HG03175 (cell line): ENCODE results near the gene RXRB.

Source experiments
- ATAC-seq: cut with Tn5 transposase; IDR thresholded peaks from one replicate; pipeline ENCODE4 v1.9.1; 2021; ENCODE audit warnings: mild to moderate bottlenecking, moderate library complexity; ENCODE audit not compliant: unreplicated experiment

Gene RXRB

DNA sequence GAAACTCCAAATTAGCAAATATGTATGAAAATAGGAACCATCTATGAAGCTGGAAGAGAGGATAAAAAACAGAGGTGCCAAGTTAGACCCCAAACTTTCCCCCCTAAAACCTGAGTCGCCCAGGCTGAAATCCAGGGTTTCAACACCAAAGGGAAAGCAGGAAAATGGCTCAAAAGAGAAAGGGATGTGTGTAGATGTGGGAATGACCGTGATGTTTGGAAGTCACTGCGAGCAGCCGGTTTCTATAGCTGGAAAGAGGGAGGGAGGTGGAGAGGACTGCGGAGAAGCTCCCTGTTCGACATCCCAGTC is 12.3 kb upstream of the RXRB start:
- no peak for ATAC-seq

- no peak for ATAC-seq
Observed at GRCh38 chr6:33211666-33212422, 11.4 kb upstream of the RXRB start.

GRCh38 chr6:33211136-33211535 is 10.7 kb upstream of the RXRB start:
- ATAC-seq: no peak

GRCh38 chr6:33209856-33210255 is 9.4 kb upstream of the RXRB start:
- no peak for ATAC-seq

GRCh38 chr6:33208091-33208967 is 7.9 kb upstream of the RXRB start, which contains the start of gene RING1:
Gene RING1, plus strand, starts transcription at chr6:33208500. Its CDS starts 323 bp downstream, at chr6:33208823.
- ATAC-seq: no peak

- ATAC-seq: no peak
Observed at GRCh38 chr6:33207552-33208090, 7.2 kb upstream of the RXRB start.

DNA sequence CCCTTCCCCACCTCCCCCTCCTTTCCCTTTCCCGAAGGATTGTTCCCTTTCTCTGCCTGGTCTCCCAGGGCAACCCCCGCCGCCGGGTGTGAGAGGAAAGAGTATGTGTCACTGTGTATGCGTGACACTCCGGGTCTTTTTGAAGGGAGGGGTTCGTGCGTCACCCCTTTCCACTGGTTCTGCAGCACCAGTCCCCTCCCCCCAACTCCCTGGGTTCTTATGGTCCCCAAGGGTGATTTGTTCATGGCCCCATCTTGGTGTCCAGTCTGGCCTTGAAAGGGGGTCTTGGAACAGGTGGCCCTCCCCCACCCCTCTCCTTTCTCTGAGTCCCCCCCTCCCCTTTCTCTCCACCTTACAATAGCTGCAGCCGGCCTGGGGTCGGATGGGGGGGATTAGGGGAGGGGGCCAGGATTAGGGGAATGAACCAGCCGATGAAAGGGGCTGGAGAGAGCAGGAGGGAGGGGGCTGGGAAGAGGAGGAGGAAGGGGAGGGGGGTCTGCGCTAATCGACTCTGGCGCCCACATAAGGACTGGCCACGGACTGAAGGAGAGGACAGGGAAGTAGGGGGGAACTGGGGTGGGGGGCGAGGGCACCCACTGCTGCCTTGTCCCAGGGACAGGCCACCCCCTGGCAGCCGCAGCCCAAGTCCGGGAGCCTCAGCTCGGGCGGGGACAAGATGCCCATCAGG is 6.5 kb upstream of the RXRB start:
- no peak for ATAC-seq

DNA sequence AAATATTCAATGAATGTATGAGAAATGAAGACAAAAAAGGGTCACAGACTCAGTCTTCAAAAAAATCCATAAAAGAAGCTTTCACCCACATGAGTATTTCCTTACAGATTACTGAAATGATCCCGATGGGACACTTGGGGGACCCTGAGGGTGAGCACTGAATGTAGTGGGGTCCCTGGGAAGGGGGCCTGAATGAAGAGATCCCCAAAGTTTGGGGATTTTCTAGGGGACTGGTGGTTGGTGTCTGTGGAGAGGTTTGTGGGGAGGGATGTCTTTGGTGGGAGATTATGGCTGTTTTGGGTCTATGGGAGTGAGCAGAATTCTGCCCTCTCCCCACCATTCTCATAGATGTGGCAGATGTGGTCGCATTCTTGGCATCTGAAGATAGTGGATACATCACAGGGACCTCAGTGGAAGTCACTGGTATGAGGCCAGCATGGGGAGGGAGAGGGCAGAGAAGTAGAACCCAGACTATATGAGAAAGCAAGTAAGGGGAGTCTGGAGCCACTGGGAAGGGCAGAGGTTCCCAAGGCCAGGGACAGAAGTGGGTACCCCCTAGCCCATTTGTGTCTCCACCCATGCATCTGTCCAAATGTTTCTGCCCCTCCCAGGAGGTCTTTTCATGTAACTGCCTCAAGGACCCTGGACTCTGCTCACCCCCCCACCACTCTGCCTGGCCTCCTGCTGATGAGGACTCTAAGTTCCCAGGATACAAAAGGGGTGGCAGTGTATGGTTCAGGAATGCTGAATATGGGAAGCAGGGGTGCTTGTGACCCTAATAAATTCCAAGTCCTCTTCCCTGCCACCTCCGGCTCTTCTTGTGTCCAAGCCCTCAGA is 5.8 kb upstream of the RXRB start:
- ATAC-seq: no peak

GRCh38 chr6:33205191-33206026 is 4.9 kb upstream of the RXRB start:
- ATAC-seq: no peak

- peak; percentile 58 for ATAC-seq
Observed at GRCh38 chr6:33204415-33205190, 4.1 kb upstream of the RXRB start, which contains the start of gene HSD17B8. Gene HSD17B8, plus strand, starts transcription at chr6:33204655. Its CDS starts 14 bp downstream, at chr6:33204669.

DNA sequence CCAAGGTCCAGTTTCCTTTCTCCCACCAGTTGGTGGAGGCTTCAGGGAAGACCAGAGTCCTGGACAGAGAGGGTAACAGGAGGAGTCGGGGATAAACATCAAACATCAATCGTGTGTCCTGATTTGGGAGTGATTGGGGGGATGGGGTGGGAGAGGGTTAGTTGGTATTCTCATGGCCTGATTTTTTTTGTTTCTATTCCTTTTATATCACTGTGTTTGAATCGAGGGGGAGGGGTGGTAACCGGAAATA is 3.6 kb upstream of the RXRB start:
- ATAC-seq: no peak

DNA sequence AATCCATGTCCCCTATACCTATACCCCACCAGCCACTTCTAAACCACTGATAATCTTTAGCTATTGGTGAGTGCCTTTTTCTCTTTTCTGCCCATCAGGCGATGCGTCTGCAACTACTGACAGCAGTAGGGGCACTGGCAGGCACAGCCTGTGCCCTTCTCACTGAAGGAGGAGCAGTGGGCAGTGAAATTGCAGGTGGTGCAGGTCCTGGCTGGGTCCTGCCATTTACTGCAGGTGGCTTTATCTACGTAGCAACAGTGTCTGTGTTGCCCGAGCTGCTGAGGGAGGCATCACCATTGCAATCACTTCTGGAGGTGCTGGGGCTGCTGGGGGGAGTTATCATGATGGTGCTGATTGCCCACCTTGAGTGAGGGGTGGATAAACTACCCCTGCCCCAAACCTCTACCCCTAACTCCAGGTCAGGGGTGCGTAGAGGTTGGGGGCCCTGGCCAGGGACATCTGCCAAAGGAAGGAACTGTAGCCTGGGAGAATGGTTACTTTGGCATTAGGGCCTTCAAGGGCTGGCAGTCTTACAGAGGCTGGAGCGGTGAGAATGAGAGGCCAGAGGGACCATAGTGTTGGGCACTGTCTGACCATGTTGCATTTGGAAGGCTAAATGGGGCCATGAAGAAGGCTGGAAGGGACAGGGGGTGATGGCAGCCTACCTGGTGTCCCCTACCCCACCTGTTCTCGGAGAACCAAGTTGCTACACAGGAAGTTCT is 3.1 kb upstream of the RXRB start:
- no peak for ATAC-seq

DNA sequence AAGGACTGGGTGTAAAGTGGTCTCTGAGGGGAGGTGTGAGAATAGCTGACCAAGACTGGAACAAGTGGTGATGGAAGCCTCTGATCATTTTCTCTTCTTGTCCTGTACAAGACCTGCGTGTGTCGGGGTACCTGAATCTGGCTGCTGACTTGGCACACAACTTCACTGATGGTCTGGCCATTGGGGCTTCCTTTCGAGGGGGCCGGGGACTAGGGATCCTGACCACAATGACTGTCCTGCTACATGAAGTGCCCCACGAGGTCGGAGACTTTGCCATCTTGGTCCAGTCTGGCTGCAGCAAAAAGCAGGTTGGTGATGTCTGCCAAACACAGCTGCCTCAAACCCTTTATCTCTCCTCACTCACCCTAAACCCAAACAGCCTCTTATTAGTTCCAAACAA is 2.3 kb upstream of the RXRB start:
- no peak for ATAC-seq

- ATAC-seq: no peak
Observed at GRCh38 chr6:33201935-33202334, 1.5 kb upstream of the RXRB start.

- no peak for ATAC-seq
Observed at GRCh38 chr6:33201147-33201545, 681 bp upstream of the RXRB start.

DNA sequence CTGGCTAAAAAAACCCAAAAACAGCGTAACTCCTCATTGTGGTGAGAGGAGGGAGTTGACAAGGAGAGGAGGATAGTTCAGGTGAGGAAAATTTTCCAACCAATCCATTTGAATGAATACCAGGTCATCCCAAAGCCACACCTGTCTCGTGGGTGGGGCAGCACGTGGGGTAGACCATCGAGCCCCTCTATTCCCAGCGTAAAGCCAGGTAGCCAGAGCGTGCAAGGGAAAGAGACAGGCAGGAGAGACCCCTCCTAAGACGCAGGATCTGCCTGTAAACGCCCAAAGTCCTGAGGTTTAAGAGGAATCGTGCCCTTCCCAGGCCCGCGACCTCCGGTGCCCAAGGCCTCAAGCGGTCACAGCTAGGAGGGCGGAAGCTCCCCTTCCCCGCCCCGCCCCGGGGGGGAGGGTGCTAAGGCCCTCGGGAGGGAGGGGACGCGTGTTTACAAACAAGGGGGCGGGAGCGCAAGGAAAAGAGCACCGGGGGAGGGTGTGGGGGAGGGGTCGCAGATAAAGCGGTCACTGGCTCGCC is 712 bp downstream of the RXRB start:
- ATAC-seq: peak; percentile 32

GRCh38 chr6:33198853-33199436 is 1.5 kb downstream of the RXRB start:
- no peak for ATAC-seq
